Duodenal mucosa (tissue), 2 donors: ENCODE measurements around the gene FAM47E.

ENCODE experiments used
- H3K27ac ChIP-seq: one replicate; pipeline ENCODE4 v1.7.0; 2013; ENCODE audit warnings: low read depth, low read length
- H3K27me3 ChIP-seq, 2 donors: one replicate each; pipeline ENCODE4 v1.7.0; 2013; ENCODE audit warnings: low read length in 2 of 2, control low read depth in 1 of 2; ENCODE audit not compliant: insufficient read depth in 2 of 2, control insufficient read depth in 1 of 2
- H3K36me3 ChIP-seq, 2 donors: one replicate each; pipeline ENCODE4 v1.7.0; 2013; ENCODE audit warnings: low read length in 2 of 2, control low read depth in 1 of 2; ENCODE audit not compliant: insufficient read depth in 2 of 2, control insufficient read depth in 1 of 2
- H3K4me1 ChIP-seq, 2 donors: one replicate each; pipeline ENCODE4 v1.7.0; 2013; ENCODE audit warnings: low read length in 2 of 2, control low read depth in 1 of 2; ENCODE audit not compliant: insufficient read depth in 2 of 2, control insufficient read depth in 1 of 2
- H3K4me3 ChIP-seq, 2 donors: one replicate each; pipeline ENCODE4 v1.7.0; 2013; ENCODE audit warnings: low read length in 2 of 2, low read depth in 1 of 2
- H3K9ac ChIP-seq, 2 donors: one replicate each; pipeline ENCODE4 v1.7.0; 2013; ENCODE audit warnings: low read length in 2 of 2, low read depth in 1 of 2
- H3K9me3 ChIP-seq, 2 donors: one replicate each; pipeline ENCODE4 v1.7.0; 2013; ENCODE audit warnings: low read length in 2 of 2, control low read depth in 1 of 2; ENCODE audit not compliant: control insufficient read depth in 1 of 2

Gene FAM47E

DNA sequence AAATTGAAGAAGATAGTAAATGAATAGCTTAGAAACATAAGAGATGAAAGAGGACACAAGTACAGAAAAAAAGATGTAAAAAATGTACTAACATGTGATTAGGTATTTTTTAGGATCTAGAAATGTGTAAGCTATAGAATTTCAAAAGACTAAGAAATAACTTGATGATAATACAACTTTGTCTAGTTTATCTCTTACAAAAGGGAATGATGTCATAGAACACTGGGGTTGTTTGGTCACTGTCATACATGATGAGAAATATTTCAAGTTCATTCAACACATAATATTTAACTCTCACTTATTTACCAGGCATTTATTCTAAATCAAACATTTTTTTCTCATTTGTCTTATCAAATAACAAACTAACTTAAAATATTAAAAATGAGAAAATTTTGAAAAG, 73.6 kb downstream of the FAM47E start:
- no peaks in the 10 kb centered on the region for H3K27me3 ChIP-seq
- H3K4me3 ChIP-seq, result no peak overlapping the region
- no peak overlapping the region for H3K27ac ChIP-seq
- H3K4me1 ChIP-seq, result no peaks in the 10 kb centered on the region
- H3K9me3 ChIP-seq, result peaks cover 8 to 12% of the 10 kb centered on the region in 2 donors
- H3K36me3 ChIP-seq, result no peaks in the 10 kb centered on the region
- H3K9ac ChIP-seq, result no peak overlapping the region

- H3K4me3 ChIP-seq, result no peak overlapping the region
Measured at GRCh38 chr4:76326515-76326914, 75.0 kb downstream of the FAM47E start.

More at GRCh38 chr4:76326515-76326914, 75.0 kb downstream of the FAM47E start:
- no peak overlapping the region for H3K27ac ChIP-seq
- no peaks in the 10 kb centered on the region for H3K36me3 ChIP-seq
- H3K27me3 ChIP-seq, result no peaks in the 10 kb centered on the region
- no peak overlapping the region for H3K9ac ChIP-seq
- H3K4me1 ChIP-seq, result no peaks in the 10 kb centered on the region
- H3K9me3 ChIP-seq, result peaks cover 8 to 12% of the 10 kb centered on the region in 2 donors
